ENCODE data around the gene SMOC2.

SMOC2 gene

DNA sequence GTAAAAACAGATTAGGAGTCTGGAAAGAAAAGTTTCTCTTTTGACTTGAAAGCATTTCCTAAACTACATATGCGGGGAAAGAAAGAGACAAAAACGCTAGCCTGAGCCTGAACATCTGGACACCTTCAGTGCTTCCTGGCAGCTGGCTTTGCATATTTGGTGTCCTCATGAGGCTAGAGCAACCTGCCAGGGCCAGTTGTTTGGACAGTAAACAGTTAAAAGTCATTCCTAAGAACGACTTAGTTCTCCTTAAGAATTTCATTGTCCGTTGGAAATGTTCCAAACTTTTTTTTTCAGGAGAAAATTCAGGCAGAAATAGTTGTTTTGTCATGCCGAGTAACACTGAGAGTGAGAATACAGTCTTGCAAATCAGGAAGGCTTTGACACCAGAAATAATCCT lies 199.8 kb downstream of the SMOC2 start:
- no peak for DNase-seq (ENCODE audit: low read depth, low spot score)
- Histone ChIP-seq H3K27ac (no peak overlapping the region), H3K4me3 (no peak overlapping the region), H3K9ac (ENCODE audit: insufficient read length) (peak overlapping the region; percentile 11), H3K9me3 (ENCODE audit: low read depth, low read length) (no peaks in the 10 kb centered on the region), H3K36me3 (ENCODE audit: insufficient read depth, low read length) (no peaks in the 10 kb centered on the region)
- no peak for TF ChIP-seq EZH2 (IDR thresholded peaks at IDR 0.05)
- TF ChIP-seq FOXP2 (optimal IDR thresholded peaks at IDR 0.05; ENCODE audit: control extremely low read depth, extremely low read length, insufficient read depth): no peak
- TF ChIP-seq POLR2AphosphoS5 (IDR thresholded peaks at IDR 0.05; ENCODE audit: borderline replicate concordance, low read depth, low read length): no peak

DNA sequence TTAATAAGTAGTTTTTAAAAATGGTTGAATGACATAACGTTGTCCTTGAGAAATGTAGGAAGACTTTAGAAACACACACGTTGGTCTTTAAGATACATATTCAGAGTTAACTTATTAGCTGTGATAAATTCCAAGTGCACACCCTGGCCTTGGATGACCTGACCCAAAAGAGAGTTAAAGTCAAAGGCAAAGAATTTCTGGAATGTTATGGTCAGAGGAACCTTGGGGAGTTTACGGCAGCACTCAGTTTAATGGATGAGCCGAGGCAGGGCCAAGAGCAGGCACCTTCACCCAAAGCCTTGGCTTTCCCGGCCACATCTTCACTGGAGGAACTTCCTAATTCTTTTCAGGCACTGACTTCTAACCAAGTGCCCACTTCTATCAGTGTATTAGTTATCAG lies 200.5 kb downstream of the SMOC2 start:
- Histone ChIP-seq H3K27ac (no peak overlapping the region), H3K36me3 (ENCODE audit: insufficient read depth, low read length) (no peaks in the 10 kb centered on the region), H3K4me3 (no peak overlapping the region), H3K9ac (ENCODE audit: insufficient read length) (no peak overlapping the region), H3K9me3 (ENCODE audit: low read depth, low read length) (no peaks in the 10 kb centered on the region)
- DNase-seq (ENCODE audit: low read depth, low spot score): no peak
- TF ChIP-seq EZH2 (IDR thresholded peaks at IDR 0.05): no peak
- no peak for TF ChIP-seq FOXP2 (optimal IDR thresholded peaks at IDR 0.05; ENCODE audit: control extremely low read depth, extremely low read length, insufficient read depth)
- TF ChIP-seq POLR2AphosphoS5 (IDR thresholded peaks at IDR 0.05; ENCODE audit: borderline replicate concordance, low read depth, low read length): no peak

DNA sequence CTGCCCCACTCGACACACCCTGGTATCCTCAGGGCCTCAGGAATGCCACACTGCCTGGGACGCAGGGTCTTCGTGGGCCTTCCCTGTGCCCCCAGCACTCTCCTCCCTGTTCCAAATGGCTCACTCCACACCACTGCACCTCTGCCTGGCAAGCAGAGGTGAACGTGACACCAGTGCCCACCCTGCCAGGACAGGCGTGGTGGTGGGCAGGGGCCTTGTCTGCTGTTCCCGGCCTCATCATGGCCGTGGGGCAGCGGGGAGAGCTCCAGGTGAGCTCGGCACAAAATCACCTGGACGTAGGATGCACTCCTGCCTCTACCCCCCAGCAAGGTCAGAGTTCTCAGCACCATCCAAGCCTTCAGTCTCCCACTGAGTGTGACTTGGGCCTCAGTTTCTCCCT lies 202.4 kb downstream of the SMOC2 start:
- DNase-seq (ENCODE audit: low read depth, low spot score): no peak
- Histone ChIP-seq H3K4me3 (no peak overlapping the region), H3K36me3 (ENCODE audit: insufficient read depth, low read length) (no peaks in the 10 kb centered on the region), H3K9ac (ENCODE audit: insufficient read length) (no peak overlapping the region), H3K9me3 (ENCODE audit: low read depth, low read length) (no peaks in the 10 kb centered on the region), H3K27ac (no peak overlapping the region)
- TF ChIP-seq POLR2AphosphoS5 (IDR thresholded peaks at IDR 0.05; ENCODE audit: borderline replicate concordance, low read depth, low read length): no peak
- no peak for TF ChIP-seq FOXP2 (optimal IDR thresholded peaks at IDR 0.05; ENCODE audit: control extremely low read depth, extremely low read length, insufficient read depth)
- no peak for TF ChIP-seq EZH2 (IDR thresholded peaks at IDR 0.05)

DNA sequence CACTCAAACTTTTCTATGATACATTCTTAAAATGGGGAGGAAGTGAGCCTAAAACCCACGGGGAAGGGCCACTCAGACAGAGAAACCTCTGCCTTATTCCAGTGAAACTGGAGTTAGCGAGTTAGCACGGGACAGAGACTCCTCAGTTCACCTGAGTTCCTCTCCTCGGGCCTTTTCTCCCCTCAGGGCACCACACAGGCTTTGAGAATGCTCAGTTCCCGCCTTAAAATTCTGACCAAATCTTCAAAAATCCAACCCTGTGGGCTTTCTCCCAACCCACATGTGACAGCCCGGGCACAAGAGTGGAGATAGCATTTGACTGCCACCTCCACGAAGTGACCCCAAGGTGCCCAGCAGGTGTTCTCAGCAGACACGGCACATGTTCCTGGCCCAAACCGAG lies 204.3 kb downstream of the SMOC2 start:
- Histone ChIP-seq H3K4me3 (no peak overlapping the region), H3K27ac (no peak overlapping the region), H3K36me3 (ENCODE audit: insufficient read depth, low read length) (no peaks in the 10 kb centered on the region), H3K9me3 (ENCODE audit: low read depth, low read length) (no peaks in the 10 kb centered on the region), H3K9ac (ENCODE audit: insufficient read length) (no peak overlapping the region)
- no peak for DNase-seq (ENCODE audit: low read depth, low spot score)
- no peak for TF ChIP-seq FOXP2 (optimal IDR thresholded peaks at IDR 0.05; ENCODE audit: control extremely low read depth, extremely low read length, insufficient read depth)
- TF ChIP-seq POLR2AphosphoS5 (IDR thresholded peaks at IDR 0.05; ENCODE audit: borderline replicate concordance, low read depth, low read length): no peak
- no peak for TF ChIP-seq EZH2 (IDR thresholded peaks at IDR 0.05)

DNA sequence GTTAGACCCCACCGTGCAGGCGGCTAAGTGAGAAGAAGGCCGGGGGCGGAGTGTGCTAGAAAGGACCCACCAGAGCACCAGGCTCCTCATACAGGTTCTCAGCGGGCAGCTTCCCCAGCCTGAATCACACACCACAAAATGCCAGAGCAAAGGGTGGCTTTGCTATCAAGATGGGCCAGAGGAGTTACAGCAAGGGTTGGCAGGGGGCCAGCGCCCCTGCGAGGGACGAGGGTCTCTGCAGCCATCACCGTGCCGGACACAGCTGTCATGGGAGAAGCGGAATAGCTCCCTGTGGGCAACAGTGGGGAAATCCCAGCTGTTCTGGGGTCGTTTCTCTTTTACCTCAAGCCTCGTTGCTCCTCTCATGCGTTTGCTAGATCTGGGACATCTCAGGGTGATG lies 206.3 kb downstream of the SMOC2 start:
- TF ChIP-seq FOXP2 (optimal IDR thresholded peaks at IDR 0.05; ENCODE audit: control extremely low read depth, extremely low read length, insufficient read depth) (no peak), EZH2 (IDR thresholded peaks at IDR 0.05) (no peak), POLR2AphosphoS5 (IDR thresholded peaks at IDR 0.05; ENCODE audit: borderline replicate concordance, low read depth, low read length) (no peak)
- Histone ChIP-seq H3K27ac (no peak overlapping the region; the same call in 1 of the 2 replicates), H3K9me3 (ENCODE audit: low read depth, low read length) (no peaks in the 10 kb centered on the region), H3K4me3 (no peak overlapping the region), H3K36me3 (ENCODE audit: insufficient read depth, low read length) (no peaks in the 10 kb centered on the region), H3K9ac (ENCODE audit: insufficient read length) (no peak overlapping the region)
- no peak for DNase-seq (ENCODE audit: low read depth, low spot score)

GRCh38 chr6:168648240-168649125 lies 207.5 kb downstream of the SMOC2 start:
- no peaks in the 10 kb centered on the region for H3K9me3 ChIP-seq (ENCODE audit: low read depth, low read length)
- TF ChIP-seq EZH2 (IDR thresholded peaks at IDR 0.05): no peak
- no peak for TF ChIP-seq FOXP2 (optimal IDR thresholded peaks at IDR 0.05; ENCODE audit: control extremely low read depth, extremely low read length, insufficient read depth)
- TF ChIP-seq POLR2AphosphoS5 (IDR thresholded peaks at IDR 0.05; ENCODE audit: borderline replicate concordance, low read depth, low read length): no peak
- no peak for DNase-seq (ENCODE audit: low read depth, low spot score)

DNA sequence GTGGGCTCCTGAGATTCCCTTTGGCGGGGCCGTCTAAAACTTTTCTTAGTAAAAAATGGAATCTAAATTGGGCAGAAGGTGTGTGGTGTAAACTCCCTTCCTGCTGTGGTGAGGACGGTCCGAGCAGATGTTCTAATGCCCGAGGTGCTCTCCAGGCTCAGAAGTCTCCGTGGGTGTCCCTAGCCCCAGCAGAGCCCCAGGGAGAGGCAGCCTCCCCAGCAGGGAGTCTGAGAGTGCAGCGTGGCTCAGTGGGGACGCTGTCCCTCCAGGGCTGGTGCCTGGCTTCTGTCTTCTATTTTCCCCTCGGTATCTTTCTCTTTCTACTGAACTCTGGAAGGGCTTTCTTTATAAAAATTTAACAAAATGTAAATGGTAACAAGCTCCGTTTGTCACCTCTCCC lies 208.2 kb downstream of the SMOC2 start:
- H3K27ac ChIP-seq: peak overlapping the region; percentile 57; the same call in 1 of the 2 replicates
- peak overlapping the region; percentile 68 for H3K4me3 ChIP-seq
- no peaks in the 10 kb centered on the region for H3K36me3 ChIP-seq (ENCODE audit: insufficient read depth, low read length)
- peak overlapping the region; percentile 51 for H3K9ac ChIP-seq (ENCODE audit: insufficient read length)
- TF ChIP-seq EZH2 (IDR thresholded peaks at IDR 0.05) (no peak), FOXP2 (optimal IDR thresholded peaks at IDR 0.05; ENCODE audit: control extremely low read depth, extremely low read length, insufficient read depth) (no peak), POLR2AphosphoS5 (IDR thresholded peaks at IDR 0.05; ENCODE audit: borderline replicate concordance, low read depth, low read length) (no peak)
- H3K9me3 ChIP-seq (ENCODE audit: low read depth, low read length): no peaks in the 10 kb centered on the region
- no peak for DNase-seq (ENCODE audit: low read depth, low spot score)

More at GRCh38 chr6:168648240-168649125, 207.5 kb downstream of the SMOC2 start:
- H3K27ac ChIP-seq: 0 out of 2 replicates have a peak overlapping the region, but pooled peaks have one; percentile 26
- peak overlapping the region; percentile 51 for H3K9ac ChIP-seq (ENCODE audit: insufficient read length)
- peak overlapping the region; percentile 68 for H3K4me3 ChIP-seq
- H3K36me3 ChIP-seq (ENCODE audit: insufficient read depth, low read length): no peaks in the 10 kb centered on the region

DNA sequence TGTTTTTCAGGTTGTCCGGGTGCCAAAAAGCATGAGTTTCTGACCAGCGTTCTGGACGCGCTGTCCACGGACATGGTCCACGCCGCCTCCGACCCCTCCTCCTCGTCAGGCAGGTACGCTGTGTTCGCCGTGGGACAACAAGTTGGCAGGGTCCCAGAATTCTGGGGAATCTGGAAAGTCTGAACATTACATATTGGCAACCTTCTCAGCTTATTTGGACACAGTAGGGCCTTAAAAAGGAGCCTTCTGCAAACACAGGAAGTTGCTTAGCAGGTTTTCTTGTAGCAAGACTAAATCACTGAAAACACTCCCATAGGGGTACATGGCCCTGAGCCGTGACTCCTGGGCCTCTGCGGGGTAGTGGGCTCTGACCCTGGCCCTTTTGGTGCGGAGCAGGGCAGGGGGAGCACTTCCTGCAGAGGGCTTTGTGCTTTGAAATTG lies 209.7 kb downstream of the SMOC2 start:
- H3K9me3 ChIP-seq (ENCODE audit: low read depth, low read length): no peaks in the 10 kb centered on the region
- no peak for DNase-seq (ENCODE audit: low read depth, low spot score)
- no peaks in the 10 kb centered on the region for H3K36me3 ChIP-seq (ENCODE audit: insufficient read depth, low read length)
- TF ChIP-seq EZH2 (IDR thresholded peaks at IDR 0.05): no peak
- TF ChIP-seq POLR2AphosphoS5 (IDR thresholded peaks at IDR 0.05; ENCODE audit: borderline replicate concordance, low read depth, low read length): no peak
- no peak for TF ChIP-seq FOXP2 (optimal IDR thresholded peaks at IDR 0.05; ENCODE audit: control extremely low read depth, extremely low read length, insufficient read depth)
- H3K27ac ChIP-seq: no peak overlapping the region
- H3K9ac ChIP-seq (ENCODE audit: insufficient read length): no peak overlapping the region
- H3K4me3 ChIP-seq: no peak overlapping the region
